ENCODE data around the gene ITGAD. TPM values are rescaled to one million over a fixed set of nuclear protein-coding genes. Genes with fewer than 3 reads are reported as not detected.

ITGAD gene
- total and polyA plus RNA-seq, 2 of the 13 experiments (the other 11 are each of a cell fraction or from before 2014, with no cell fraction given) = not detected

DNA sequence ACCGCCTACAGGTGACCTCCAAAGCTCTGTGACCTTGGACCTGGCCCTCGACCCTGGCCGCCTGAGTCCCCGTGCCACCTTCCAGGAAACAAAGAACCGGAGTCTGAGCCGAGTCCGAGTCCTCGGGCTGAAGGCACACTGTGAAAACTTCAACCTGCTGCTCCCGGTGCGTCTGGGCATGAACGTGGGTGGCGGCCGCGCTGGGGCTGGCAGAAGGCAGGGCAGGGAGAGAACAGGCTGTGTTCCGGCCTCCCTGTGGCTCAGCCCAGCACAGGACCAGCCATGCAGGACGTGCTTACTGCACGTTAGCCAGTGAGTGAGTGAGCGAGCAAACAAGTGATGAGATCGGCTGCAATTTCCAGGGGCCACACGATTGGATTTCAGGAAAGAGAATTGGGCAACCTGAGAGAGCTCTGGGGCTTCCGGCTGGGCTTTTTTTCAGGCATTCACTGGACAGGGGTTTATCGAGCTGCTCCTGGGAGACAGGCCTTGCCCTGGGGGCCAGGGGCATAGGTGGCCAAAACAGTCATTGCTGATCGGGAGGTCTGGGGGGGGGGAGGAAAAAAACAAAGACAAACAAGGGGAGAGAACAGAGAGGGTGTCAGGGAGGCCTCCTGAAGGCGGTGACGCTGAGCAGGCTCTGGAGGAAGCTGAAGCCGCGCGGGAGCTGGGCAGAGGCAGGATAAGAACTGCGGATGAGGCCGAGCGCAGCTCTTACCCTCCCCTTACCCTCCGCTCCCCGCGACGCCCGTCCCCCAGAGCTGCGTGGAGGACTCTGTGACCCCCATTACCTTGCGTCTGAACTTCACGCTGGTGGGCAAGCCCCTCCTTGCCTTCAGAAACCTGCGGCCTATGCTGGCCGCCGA lies 21.3 kb upstream of the ITGAD start (continued):
- TF ChIP-seq ZSCAN31 (CRISPR knock-in tag; IDR thresholded peaks at IDR 0.05; ENCODE audit: low read depth) (0 out of 2 replicates have a peak, but pooled peaks have one; percentile 39), ZNF776 (CRISPR knock-in tag; IDR thresholded peaks at IDR 0.05) (0 out of 2 replicates have a peak, but pooled peaks have one; percentile 27), STAG1 (CRISPR knock-in tag; IDR thresholded peaks at IDR 0.05) (no peak), TARDBP (CRISPR knock-in tag; IDR thresholded peaks at IDR 0.05) (peak; percentile 53; the same call in 1 of the 2 replicates), MAFF (IDR thresholded peaks at IDR 0.05; ENCODE audit: low read depth, low read length) (no peak), U2AF1 (optimal IDR thresholded peaks at IDR 0.05; ENCODE audit: low read depth, low read length) (no peak), TEAD3 (CRISPR knock-in tag; optimal IDR thresholded peaks at IDR 0.05; ENCODE audit: borderline replicate concordance) (peak; percentile 50), AHR (CRISPR knock-in tag; IDR thresholded peaks at IDR 0.05) (no peak), ARNT (IDR thresholded peaks at IDR 0.05) (no peak), TBL1XR1 (IDR thresholded peaks at IDR 0.05; ENCODE audit: borderline replicate concordance, low read length, partially characterized antibody) (no peak), HHEX (CRISPR knock-in tag; IDR thresholded peaks at IDR 0.05) (no peak), ONECUT2 (CRISPR knock-in tag; IDR thresholded peaks at IDR 0.05) (no peak), ZNF713 (CRISPR knock-in tag; IDR thresholded peaks at IDR 0.05) (no peak), MEF2D (CRISPR knock-in tag; IDR thresholded peaks at IDR 0.05) (peak; percentile 56; the same call in 1 of the 2 replicates), EHMT2 (IDR thresholded peaks at IDR 0.05; ENCODE audit: borderline replicate concordance, low read depth, low read length) (no peak), ZC3H13 (CRISPR knock-in tag; IDR thresholded peaks at IDR 0.05) (no peak), ARNT2 (CRISPR knock-in tag; IDR thresholded peaks at IDR 0.05; ENCODE audit: low read depth) (no peak), ZNF34 (CRISPR knock-in tag; IDR thresholded peaks at IDR 0.05; ENCODE audit: borderline replicate concordance) (no peak)
- TF ChIP-seq, protein P1, sequence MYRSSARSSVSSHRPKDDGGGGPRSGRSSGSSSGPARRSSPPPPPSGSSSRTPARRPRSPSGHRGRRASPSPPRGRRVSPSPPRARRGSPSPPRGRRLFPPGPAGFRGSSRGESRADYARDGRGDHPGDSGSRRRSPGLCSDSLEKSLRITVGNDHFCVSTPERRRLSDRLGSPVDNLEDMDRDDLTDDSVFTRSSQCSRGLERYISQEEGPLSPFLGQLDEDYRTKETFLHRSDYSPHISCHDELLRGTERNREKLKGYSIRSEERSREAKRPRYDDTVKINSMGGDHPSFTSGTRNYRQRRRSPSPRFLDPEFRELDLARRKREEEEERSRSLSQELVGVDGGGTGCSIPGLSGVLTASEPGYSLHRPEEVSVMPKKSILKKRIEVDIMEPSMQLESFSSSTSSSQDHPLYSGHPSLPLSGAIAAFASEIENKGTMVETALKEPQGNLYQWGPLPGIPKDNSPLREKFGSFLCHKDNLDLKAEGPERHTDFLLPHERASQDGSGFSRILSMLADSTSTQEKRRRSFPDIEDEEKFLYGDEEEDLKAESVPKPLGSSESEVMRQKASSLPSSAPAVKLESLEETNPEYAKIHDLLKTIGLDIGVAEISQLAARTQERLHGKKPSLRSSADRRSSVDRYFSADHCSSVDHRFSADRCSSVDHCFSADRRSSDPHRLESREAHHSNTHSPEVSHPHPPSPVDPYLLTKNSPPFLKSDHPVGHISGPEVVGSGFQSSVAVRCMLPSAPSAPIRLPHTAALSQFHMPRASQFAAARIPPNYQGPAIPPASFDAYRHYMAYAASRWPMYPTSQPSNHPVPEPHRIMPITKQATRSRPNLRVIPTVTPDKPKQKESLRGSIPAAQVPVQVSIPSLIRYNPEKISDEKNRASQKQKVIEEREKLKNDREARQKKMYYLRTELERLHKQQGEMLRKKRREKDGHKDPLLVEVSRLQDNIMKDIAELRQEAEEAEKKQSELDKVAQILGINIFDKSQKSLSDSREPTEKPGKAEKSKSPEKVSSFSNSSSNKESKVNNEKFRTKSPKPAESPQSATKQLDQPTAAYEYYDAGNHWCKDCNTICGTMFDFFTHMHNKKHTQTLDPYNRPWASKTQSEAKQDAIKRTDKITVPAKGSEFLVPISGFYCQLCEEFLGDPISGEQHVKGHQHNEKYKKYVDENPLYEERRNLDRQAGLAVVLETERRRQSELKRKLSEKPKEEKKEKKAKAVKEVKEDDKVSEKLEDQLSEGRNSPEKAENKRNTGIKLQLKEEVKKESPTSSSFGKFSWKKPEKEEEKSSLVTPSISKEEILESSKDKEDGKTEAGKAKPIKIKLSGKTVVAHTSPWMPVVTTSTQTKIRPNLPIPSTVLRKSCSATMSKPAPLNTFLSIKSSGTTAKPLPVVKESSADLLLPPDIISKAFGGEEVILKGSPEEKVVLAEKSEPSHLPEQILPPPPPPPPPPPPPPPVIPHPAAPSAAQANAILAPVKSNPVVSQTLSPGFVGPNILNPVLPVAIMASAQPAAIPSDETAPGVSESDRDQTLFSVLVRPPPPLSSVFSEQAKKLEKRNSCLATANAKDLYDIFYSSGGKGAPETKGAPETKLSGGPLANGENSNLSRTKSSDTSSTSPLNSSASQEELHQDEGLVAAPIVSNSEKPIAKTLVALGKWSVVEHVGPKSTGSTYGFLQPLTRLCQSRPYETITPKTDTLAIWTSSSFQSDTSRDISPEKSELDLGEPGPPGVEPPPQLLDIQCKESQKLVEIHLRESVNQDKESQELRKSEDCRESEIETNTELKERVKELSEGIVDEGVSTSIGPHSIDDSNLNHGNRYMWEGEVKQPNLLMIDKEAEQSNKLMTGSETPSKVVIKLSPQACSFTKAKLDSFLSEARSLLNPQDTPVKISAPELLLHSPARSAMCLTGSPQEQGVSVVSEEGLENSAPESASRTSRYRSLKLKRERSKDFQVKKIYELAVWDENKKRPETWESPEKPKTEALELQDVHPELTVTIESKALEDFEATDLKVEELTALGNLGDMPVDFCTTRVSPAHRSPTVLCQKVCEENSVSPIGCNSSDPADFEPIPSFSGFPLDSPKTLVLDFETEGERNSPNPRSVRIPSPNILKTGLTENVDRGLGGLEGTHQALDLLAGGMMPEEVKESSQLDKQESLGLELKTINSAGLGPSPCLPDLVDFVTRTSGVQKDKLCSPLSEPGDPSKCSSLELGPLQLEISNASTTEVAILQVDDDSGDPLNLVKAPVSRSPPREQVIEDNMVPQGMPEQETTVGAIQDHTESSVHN (CRISPR knock-in tag; IDR thresholded peaks at IDR 0.05) = no peak
- TF ChIP-seq, protein P2, sequence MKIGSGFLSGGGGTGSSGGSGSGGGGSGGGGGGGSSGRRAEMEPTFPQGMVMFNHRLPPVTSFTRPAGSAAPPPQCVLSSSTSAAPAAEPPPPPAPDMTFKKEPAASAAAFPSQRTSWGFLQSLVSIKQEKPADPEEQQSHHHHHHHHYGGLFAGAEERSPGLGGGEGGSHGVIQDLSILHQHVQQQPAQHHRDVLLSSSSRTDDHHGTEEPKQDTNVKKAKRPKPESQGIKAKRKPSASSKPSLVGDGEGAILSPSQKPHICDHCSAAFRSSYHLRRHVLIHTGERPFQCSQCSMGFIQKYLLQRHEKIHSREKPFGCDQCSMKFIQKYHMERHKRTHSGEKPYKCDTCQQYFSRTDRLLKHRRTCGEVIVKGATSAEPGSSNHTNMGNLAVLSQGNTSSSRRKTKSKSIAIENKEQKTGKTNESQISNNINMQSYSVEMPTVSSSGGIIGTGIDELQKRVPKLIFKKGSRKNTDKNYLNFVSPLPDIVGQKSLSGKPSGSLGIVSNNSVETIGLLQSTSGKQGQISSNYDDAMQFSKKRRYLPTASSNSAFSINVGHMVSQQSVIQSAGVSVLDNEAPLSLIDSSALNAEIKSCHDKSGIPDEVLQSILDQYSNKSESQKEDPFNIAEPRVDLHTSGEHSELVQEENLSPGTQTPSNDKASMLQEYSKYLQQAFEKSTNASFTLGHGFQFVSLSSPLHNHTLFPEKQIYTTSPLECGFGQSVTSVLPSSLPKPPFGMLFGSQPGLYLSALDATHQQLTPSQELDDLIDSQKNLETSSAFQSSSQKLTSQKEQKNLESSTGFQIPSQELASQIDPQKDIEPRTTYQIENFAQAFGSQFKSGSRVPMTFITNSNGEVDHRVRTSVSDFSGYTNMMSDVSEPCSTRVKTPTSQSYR (CRISPR knock-in tag; IDR thresholded peaks at IDR 0.05; ENCODE audit: borderline replicate concordance) = no peak

Measured in HepG2 (cell line).